SK-N-SH treated with all-trans-retinoic acid at 6 μM for 48 hours (cell line): Measurements from ENCODE around the gene MICOS13.

Experiments used
- ATAC-seq: fragments of 200-7000 bp; cut with Tn5 transposase; 3 replicates; pipeline ENCODE4 v1.9.1; 2020; ENCODE audit warnings: mild to moderate bottlenecking, moderate library complexity
- ARNTL ChIP-seq: fragments of 450-650 bp; formaldehyde crosslinking; IDR thresholded peaks from 2 replicates; pipeline ENCODE4 v1.5.0; 2020; ENCODE audit warnings: low read depth, mild to moderate bottlenecking, moderate library complexity, borderline replicate concordance
- CSDC2 ChIP-seq: fragments of 250-450 bp; sonication (Bioruptor Pico); IDR thresholded peaks from 2 replicates; pipeline ENCODE4 v1.5.0; 2020; ENCODE audit warnings: mild to moderate bottlenecking, moderate library complexity
- CSRNP3 ChIP-seq: fragments of 250-450 bp; sonication (Bioruptor Pico); IDR thresholded peaks from 2 replicates; pipeline ENCODE4 v1.5.1; 2021; ENCODE audit warnings: mild to moderate bottlenecking, moderate library complexity
- ESRRG ChIP-seq: fragments of 250-450 bp; sonication (Bioruptor Pico); IDR thresholded peaks from 2 replicates; pipeline ENCODE4 v1.6.1; 2021; ENCODE audit warnings: mild to moderate bottlenecking
- GLIS3 ChIP-seq: fragments of 250-450 bp; sonication (Bioruptor Pico); IDR thresholded peaks from 2 replicates; pipeline ENCODE4 v1.5.0; 2020; ENCODE audit warnings: mild to moderate bottlenecking, moderate library complexity
- ISL1 ChIP-seq: fragments of 250-450 bp; sonication (Bioruptor Pico); IDR thresholded peaks from 2 replicates; pipeline ENCODE4 v2.1.2; 2022; ENCODE audit warnings: mild to moderate bottlenecking, moderate library complexity
- PATZ1 ChIP-seq: fragments of 250-450 bp; sonication (Bioruptor Pico); IDR thresholded peaks from 2 replicates; pipeline ENCODE4 v1.8.0; 2020; ENCODE audit warnings: mild to moderate bottlenecking, moderate library complexity, borderline replicate concordance
- POU6F1 ChIP-seq: fragments of 250-450 bp; sonication (Bioruptor Pico); IDR thresholded peaks from 2 replicates; pipeline ENCODE4 v1.8.0; 2021; ENCODE audit warnings: low read depth, mild to moderate bottlenecking, moderate library complexity, borderline replicate concordance
- PPARA ChIP-seq: fragments of 250-450 bp; sonication (Bioruptor Pico); IDR thresholded peaks from 2 replicates; pipeline ENCODE4 v1.5.0; 2020; ENCODE audit warnings: mild to moderate bottlenecking, borderline replicate concordance
- RARB ChIP-seq: fragments of 250-450 bp; sonication (Bioruptor Pico); IDR thresholded peaks from 2 replicates; pipeline ENCODE4 v1.8.0; 2021; ENCODE audit warnings: mild to moderate bottlenecking, moderate library complexity
- SNAI2 ChIP-seq: fragments of 250-450 bp; sonication (Bioruptor Pico); IDR thresholded peaks from 2 replicates; pipeline ENCODE4 v1.5.0; 2020; ENCODE audit warnings: mild to moderate bottlenecking, moderate library complexity
- TCF4 ChIP-seq: fragments of 250-450 bp; sonication (Bioruptor Pico); IDR thresholded peaks from 2 replicates; pipeline ENCODE4 v1.8.0; 2021; ENCODE audit warnings: mild to moderate bottlenecking, moderate library complexity, borderline replicate concordance
- ZC3H10 ChIP-seq: fragments of 250-450 bp; sonication (Bioruptor Pico); IDR thresholded peaks from 2 replicates; pipeline ENCODE4 v1.5.1; 2021; ENCODE audit warnings: mild to moderate bottlenecking, moderate library complexity
- ZFP3 ChIP-seq: fragments of 250-450 bp; sonication (Bioruptor Pico); IDR thresholded peaks from 2 replicates; pipeline ENCODE4 v1.5.0; 2020; ENCODE audit warnings: mild to moderate bottlenecking, moderate library complexity
- ZFP30 ChIP-seq: fragments of 450-650 bp; formaldehyde crosslinking; IDR thresholded peaks from 2 replicates; pipeline ENCODE4 v1.5.0; 2022; ENCODE audit warnings: mild to moderate bottlenecking, moderate library complexity
- ZNF565 ChIP-seq: fragments of 450-650 bp; formaldehyde crosslinking; conservative IDR thresholded peaks from 2 replicates; pipeline ENCODE4 v1.5.0; 2020; ENCODE audit warnings: low read depth, mild to moderate bottlenecking, moderate library complexity
- ZNF8 ChIP-seq: fragments of 450-650 bp; formaldehyde crosslinking; IDR thresholded peaks from 2 replicates; pipeline ENCODE4 v1.5.0; 2020; ENCODE audit warnings: mild to moderate bottlenecking, moderate library complexity
- TF ChIP-seq, protein P1 (sequence below): fragments of 250-450 bp; sonication (Bioruptor Pico); IDR thresholded peaks from 2 replicates; pipeline ENCODE4 v1.5.1; 2020; ENCODE audit warnings: low read depth, mild to moderate bottlenecking, moderate library complexity
- TF ChIP-seq, protein P2 (sequence below): fragments of 250-450 bp; sonication (Bioruptor Pico); IDR thresholded peaks from 2 replicates; pipeline ENCODE4 v1.5.0; 2020; ENCODE audit warnings: mild to moderate bottlenecking, moderate library complexity

The MICOS13 gene

GRCh38 chr19:5694956-5695648, 14.8 kb upstream of the MICOS13 start:
- ATAC-seq, result no peak
- no peak for TF ChIP-seq ZFP30

GRCh38 chr19:5694167-5694955, 14.0 kb upstream of the MICOS13 start:
- TF ChIP-seq POU6F1 (CRISPR knock-in tag) (no peak), ZNF8 (CRISPR knock-in tag) (no peak), ISL1 (CRISPR knock-in tag) (no peak), PATZ1 (CRISPR knock-in tag) (no peak), SNAI2 (CRISPR knock-in tag) (no peak), CSDC2 (CRISPR knock-in tag) (no peak), CSRNP3 (CRISPR knock-in tag) (no peak), PPARA (CRISPR knock-in tag) (no peak), ARNTL (no peak), TCF4 (no peak), ESRRG (CRISPR knock-in tag) (no peak), ZFP3 (no peak), ZNF565 (CRISPR knock-in tag) (no peak), ZC3H10 (no peak), GLIS3 (CRISPR knock-in tag) (no peak)
- TF ChIP-seq, protein P1, sequence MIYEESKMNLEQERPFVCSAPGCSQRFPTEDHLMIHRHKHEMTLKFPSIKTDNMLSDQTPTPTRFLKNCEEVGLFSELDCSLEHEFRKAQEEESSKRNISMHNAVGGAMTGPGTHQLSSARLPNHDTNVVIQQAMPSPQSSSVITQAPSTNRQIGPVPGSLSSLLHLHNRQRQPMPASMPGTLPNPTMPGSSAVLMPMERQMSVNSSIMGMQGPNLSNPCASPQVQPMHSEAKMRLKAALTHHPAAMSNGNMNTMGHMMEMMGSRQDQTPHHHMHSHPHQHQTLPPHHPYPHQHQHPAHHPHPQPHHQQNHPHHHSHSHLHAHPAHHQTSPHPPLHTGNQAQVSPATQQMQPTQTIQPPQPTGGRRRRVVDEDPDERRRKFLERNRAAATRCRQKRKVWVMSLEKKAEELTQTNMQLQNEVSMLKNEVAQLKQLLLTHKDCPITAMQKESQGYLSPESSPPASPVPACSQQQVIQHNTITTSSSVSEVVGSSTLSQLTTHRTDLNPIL (CRISPR knock-in tag), result no peak
- TF ChIP-seq, protein P2, sequence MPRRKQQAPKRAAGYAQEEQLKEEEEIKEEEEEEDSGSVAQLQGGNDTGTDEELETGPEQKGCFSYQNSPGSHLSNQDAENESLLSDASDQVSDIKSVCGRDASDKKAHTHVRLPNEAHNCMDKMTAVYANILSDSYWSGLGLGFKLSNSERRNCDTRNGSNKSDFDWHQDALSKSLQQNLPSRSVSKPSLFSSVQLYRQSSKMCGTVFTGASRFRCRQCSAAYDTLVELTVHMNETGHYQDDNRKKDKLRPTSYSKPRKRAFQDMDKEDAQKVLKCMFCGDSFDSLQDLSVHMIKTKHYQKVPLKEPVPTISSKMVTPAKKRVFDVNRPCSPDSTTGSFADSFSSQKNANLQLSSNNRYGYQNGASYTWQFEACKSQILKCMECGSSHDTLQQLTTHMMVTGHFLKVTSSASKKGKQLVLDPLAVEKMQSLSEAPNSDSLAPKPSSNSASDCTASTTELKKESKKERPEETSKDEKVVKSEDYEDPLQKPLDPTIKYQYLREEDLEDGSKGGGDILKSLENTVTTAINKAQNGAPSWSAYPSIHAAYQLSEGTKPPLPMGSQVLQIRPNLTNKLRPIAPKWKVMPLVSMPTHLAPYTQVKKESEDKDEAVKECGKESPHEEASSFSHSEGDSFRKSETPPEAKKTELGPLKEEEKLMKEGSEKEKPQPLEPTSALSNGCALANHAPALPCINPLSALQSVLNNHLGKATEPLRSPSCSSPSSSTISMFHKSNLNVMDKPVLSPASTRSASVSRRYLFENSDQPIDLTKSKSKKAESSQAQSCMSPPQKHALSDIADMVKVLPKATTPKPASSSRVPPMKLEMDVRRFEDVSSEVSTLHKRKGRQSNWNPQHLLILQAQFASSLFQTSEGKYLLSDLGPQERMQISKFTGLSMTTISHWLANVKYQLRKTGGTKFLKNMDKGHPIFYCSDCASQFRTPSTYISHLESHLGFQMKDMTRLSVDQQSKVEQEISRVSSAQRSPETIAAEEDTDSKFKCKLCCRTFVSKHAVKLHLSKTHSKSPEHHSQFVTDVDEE (CRISPR knock-in tag), result no peak
- no peak for ATAC-seq

- TF ChIP-seq TCF4 (no peak), ZC3H10 (no peak), ESRRG (CRISPR knock-in tag) (no peak), ISL1 (CRISPR knock-in tag) (no peak), RARB (no peak)
- ATAC-seq, result no peak
Measured at GRCh38 chr19:5693195-5694166, 13.2 kb upstream of the MICOS13 start.
